Neural progenitor cell (in vitro differentiated cells): ENCODE measurements around the gene GALK2. TPM values are rescaled to one million over a fixed set of nuclear protein-coding genes. Genes with fewer than 3 reads are reported as not detected.

Source experiments
- DNase-seq: peaks from one replicate; pipeline ENCODE4 v3.0.0-alpha.2; 2016; ENCODE audit warnings: low spot score
- H2AFZ ChIP-seq: fragments of 200-600 bp; sonication (generic); replicated peaks from 2 replicates; pipeline ENCODE4 v1.6.1; 2016; ENCODE audit warnings: antibody characterized with exemption
- H3F3A ChIP-seq: fragments of 200-600 bp; sonication (generic); 2 replicates; pipeline ENCODE4 v1.6.1; 2016; ENCODE audit warnings: antibody characterized with exemption, low read depth
- H3K27ac ChIP-seq: fragments of 200-600 bp; sonication (generic); 2 replicates; pipeline ENCODE4 v1.5.1; 2016; ENCODE audit warnings: mild to moderate bottlenecking
- H3K27me3 ChIP-seq: fragments of 200-600 bp; sonication (generic); 2 replicates; pipeline ENCODE4 v1.6.1; 2016; ENCODE audit warnings: mild to moderate bottlenecking, moderate library complexity
- H3K36me3 ChIP-seq: fragments of 200-600 bp; sonication (generic); 2 replicates; pipeline ENCODE4 v1.5.1; 2016
- H3K4me1 ChIP-seq: fragments of 200-600 bp; sonication (generic); 2 replicates; pipeline ENCODE4 v1.6.1; 2016; ENCODE audit warnings: mixed run types
- H3K4me2 ChIP-seq: fragments of 200-600 bp; sonication (generic); 2 replicates; pipeline ENCODE4 v1.6.1; 2016
- H3K4me3 ChIP-seq: fragments of 200-600 bp; sonication (generic); 2 replicates; pipeline ENCODE4 v1.5.1; 2016
- H3K79me2 ChIP-seq: fragments of 200-600 bp; sonication (generic); 2 replicates; pipeline ENCODE4 v1.6.1; 2016; ENCODE audit warnings: low read depth
- H3K9ac ChIP-seq: fragments of 200-600 bp; sonication (generic); 2 replicates; pipeline ENCODE4 v1.6.1; 2016
- H3K9me3 ChIP-seq: fragments of 200-600 bp; sonication (generic); 2 replicates; pipeline ENCODE4 v1.5.1; 2016; ENCODE audit warnings: low read depth
- H4K20me1 ChIP-seq: fragments of 200-600 bp; sonication (generic); 2 replicates; pipeline ENCODE4 v1.6.1; 2016; ENCODE audit warnings: low read depth
- H3K27ac Mint-ChIP-seq: 3 replicates; pipeline ENCODE4 v1.8.0; 2021; ENCODE audit warnings: mixed read lengths
- H3K27me3 Mint-ChIP-seq: 2 replicates; pipeline ENCODE4 v1.8.0; 2022; ENCODE audit warnings: low read depth, mild to moderate bottlenecking, inconsistent platforms, moderate library complexity, mixed read lengths; ENCODE audit not compliant: insufficient read depth
- H3K36me3 Mint-ChIP-seq: 3 replicates; pipeline ENCODE4 v1.8.0; 2021; ENCODE audit warnings: mixed read lengths
- H3K4me1 Mint-ChIP-seq: 3 replicates; pipeline ENCODE4 v1.8.0; 2021; ENCODE audit warnings: mixed read lengths
- H3K4me3 Mint-ChIP-seq: 3 replicates; pipeline ENCODE4 v1.8.0; 2021; ENCODE audit warnings: mild to moderate bottlenecking, moderate library complexity, mixed read lengths
- H3K9me3 Mint-ChIP-seq: 3 replicates; pipeline ENCODE4 v1.8.0; 2020; ENCODE audit warnings: mixed read lengths
- CTCF ChIP-seq: fragments of 200-600 bp; sonication (generic); IDR thresholded peaks from 2 replicates; pipeline ENCODE4 v1.5.1; 2017; ENCODE audit warnings: antibody characterized with exemption, mild to moderate bottlenecking
- EZH2 ChIP-seq: fragments of 200-600 bp; sonication (generic); IDR thresholded peaks from 2 replicates; pipeline ENCODE4 v1.6.1; 2017; ENCODE audit warnings: antibody characterized with exemption, mild to moderate bottlenecking, moderate library complexity
- EZH2phosphoT487 ChIP-seq: fragments of 200-600 bp; sonication (generic); IDR thresholded peaks from 2 replicates; pipeline ENCODE4 v1.6.1; 2017; ENCODE audit warnings: antibody characterized with exemption
- total RNA-seq: library from RNA; depleted of rRNA; stranded (reverse); fragments of >200 nt; gene quantifications from 2 replicates; pipeline ENCODE4 v1.2.3, GENCODE V29; 2015; ENCODE audit warnings: low replicate concordance

The GALK2 gene
- total RNA-seq, 1 donor from 2014 or later, result 19.0 TPM

GRCh38 chr15:49297584-49297983 is 127.5 kb downstream of the GALK2 start:
- TF ChIP-seq EZH2 (no peak), EZH2phosphoT487 (no peak), CTCF (no peak)
- Mint-ChIP-seq H3K4me3 (no peak overlapping the region), H3K27me3 (peaks cover 2% of the 10 kb centered on the region), H3K4me1 (no peaks in the 10 kb centered on the region), H3K36me3 (peaks cover 2% of the 10 kb centered on the region), H3K9me3 (no peaks in the 10 kb centered on the region), H3K27ac (no peak overlapping the region)
- Histone ChIP-seq H3K4me1 (no peaks in the 10 kb centered on the region), H2AFZ (no peak overlapping the region), H3K4me2 (no peak overlapping the region), H3K36me3 (no peaks in the 10 kb centered on the region), H3K27ac (no peak overlapping the region), H3K9ac (no peak overlapping the region), H3F3A (no peaks in the 10 kb centered on the region), H4K20me1 (no peaks in the 10 kb centered on the region), H3K79me2 (no peaks in the 10 kb centered on the region), H3K27me3 (no peaks in the 10 kb centered on the region), H3K4me3 (no peak overlapping the region), H3K9me3 (no peaks in the 10 kb centered on the region)
- DNase-seq, result no peak

GRCh38 chr15:49300856-49301255 is 130.8 kb downstream of the GALK2 start:
- DNase-seq, result no peak
- no peaks in the 10 kb centered on the region for H3K9me3 Mint-ChIP-seq
- no peaks in the 10 kb centered on the region for H3K36me3 ChIP-seq
- H3K4me3 Mint-ChIP-seq, result no peak overlapping the region
- H3K9me3 ChIP-seq, result no peaks in the 10 kb centered on the region
- H3K27me3 ChIP-seq, result no peaks in the 10 kb centered on the region
- no peak overlapping the region for H3K4me3 ChIP-seq
- H3F3A ChIP-seq, result no peaks in the 10 kb centered on the region
- H3K27ac ChIP-seq, result no peak overlapping the region
- H3K4me1 Mint-ChIP-seq, result no peaks in the 10 kb centered on the region
- H3K4me2 ChIP-seq, result no peak overlapping the region
- H4K20me1 ChIP-seq, result no peaks in the 10 kb centered on the region
- H3K4me1 ChIP-seq, result no peaks in the 10 kb centered on the region
- H3K9ac ChIP-seq, result no peak overlapping the region
- no peaks in the 10 kb centered on the region for H3K79me2 ChIP-seq
- H3K36me3 Mint-ChIP-seq, result peaks cover 4% of the 10 kb centered on the region
- TF ChIP-seq CTCF, result no peak
- no peak for TF ChIP-seq EZH2phosphoT487
- no peak for TF ChIP-seq EZH2
- no peak overlapping the region for H3K27ac Mint-ChIP-seq
- H2AFZ ChIP-seq, result no peak overlapping the region
- no peaks in the 10 kb centered on the region for H3K27me3 Mint-ChIP-seq

- no peak overlapping the region for H3K4me3 Mint-ChIP-seq
Measured at GRCh38 chr15:49301562-49301961, 131.5 kb downstream of the GALK2 start.

More at GRCh38 chr15:49301562-49301961, 131.5 kb downstream of the GALK2 start:
- H3K4me3 ChIP-seq, result no peak overlapping the region
- no peak overlapping the region for H3K4me2 ChIP-seq
- H3F3A ChIP-seq, result no peaks in the 10 kb centered on the region
- H3K36me3 ChIP-seq, result no peaks in the 10 kb centered on the region
- no peak overlapping the region for H2AFZ ChIP-seq
- Mint-ChIP-seq H3K27me3 (no peaks in the 10 kb centered on the region), H3K36me3 (peaks cover 4% of the 10 kb centered on the region), H3K9me3 (no peaks in the 10 kb centered on the region), H3K4me1 (no peaks in the 10 kb centered on the region), H3K27ac (no peak overlapping the region)
- no peaks in the 10 kb centered on the region for H4K20me1 ChIP-seq
- H3K27me3 ChIP-seq, result no peaks in the 10 kb centered on the region
- H3K4me1 ChIP-seq, result no peaks in the 10 kb centered on the region
- no peaks in the 10 kb centered on the region for H3K79me2 ChIP-seq
- DNase-seq, result no peak
- no peak overlapping the region for H3K9ac ChIP-seq
- no peak for TF ChIP-seq EZH2
- no peak for TF ChIP-seq EZH2phosphoT487
- no peak for TF ChIP-seq CTCF
- H3K9me3 ChIP-seq, result no peaks in the 10 kb centered on the region
- no peak overlapping the region for H3K27ac ChIP-seq
